Myocyte (in vitro differentiated cells): ENCODE measurements around the gene APBA1. TPM values are rescaled to one million over a fixed set of nuclear protein-coding genes. Genes with fewer than 3 reads are reported as not detected.
"Not testable (repeated sequence)": the region's sequence is repeated elsewhere in the genome, so short reads cannot be mapped to it uniquely, and the experiment has no call there.

ENCODE experiments used
- DNase-seq: peaks from one replicate; pipeline ENCODE4 v3.0.0-alpha.2; 2012; ENCODE audit warnings: low read depth
- total RNA-seq: library from RNA; depleted of rRNA; stranded (reverse); fragments of >200 nt; gene quantifications from 2 replicates; pipeline ENCODE4 v1.2.3, GENCODE V29; 2014

Gene APBA1
- total RNA-seq, 1 donor from 2014 or later: 4.0 TPM

- no peak for DNase-seq
These were observed 63.0 kb downstream of the APBA1 start for GRCh38 chr9:69609156-69609555.

- no peak for DNase-seq
These were observed 66.1 kb downstream of the APBA1 start for GRCh38 chr9:69606089-69606488.

GRCh38 chr9:69605406-69605805 is 66.8 kb downstream of the APBA1 start:
- peak; percentile 90 for DNase-seq

GRCh38 chr9:69604568-69605219 is 67.5 kb downstream of the APBA1 start:
- no peak for DNase-seq

- DNase-seq: no peak
These were observed 68.5 kb downstream of the APBA1 start for GRCh38 chr9:69603656-69604055.

GRCh38 chr9:69602773-69603172 is 69.4 kb downstream of the APBA1 start:
- DNase-seq: no peak

GRCh38 chr9:69601698-69602097 is 70.5 kb downstream of the APBA1 start:
- DNase-seq: no peak

GRCh38 chr9:69600314-69601047 is 71.7 kb downstream of the APBA1 start:
- no peak for DNase-seq

- DNase-seq: no peak
These were observed 72.8 kb downstream of the APBA1 start for GRCh38 chr9:69599232-69599971.

GRCh38 chr9:69596906-69597305 is 75.3 kb downstream of the APBA1 start:
- DNase-seq: not testable (repeated sequence)

GRCh38 chr9:69594180-69594579 is 78.0 kb downstream of the APBA1 start:
- DNase-seq: no peak

- DNase-seq: no peak
These were observed 78.4 kb downstream of the APBA1 start for GRCh38 chr9:69593756-69594155.

GRCh38 chr9:69593301-69593700 is 78.9 kb downstream of the APBA1 start:
- DNase-seq: no peak

GRCh38 chr9:69590266-69590665 is 81.9 kb downstream of the APBA1 start:
- DNase-seq: no peak

GRCh38 chr9:69589156-69589555 is 83.0 kb downstream of the APBA1 start:
- no peak for DNase-seq

- peak; percentile 46 for DNase-seq
These were observed 86.6 kb downstream of the APBA1 start for GRCh38 chr9:69585571-69585970.

- peak; percentile 27 for DNase-seq
These were observed 87.4 kb downstream of the APBA1 start for GRCh38 chr9:69584759-69585158.

GRCh38 chr9:69583645-69584234 is 88.4 kb downstream of the APBA1 start:
- no peak for DNase-seq

- DNase-seq: no peak
These were observed 89.5 kb downstream of the APBA1 start for GRCh38 chr9:69582544-69583297.

- DNase-seq: no peak
These were observed 90.2 kb downstream of the APBA1 start for GRCh38 chr9:69582018-69582417.

GRCh38 chr9:69580582-69581214 is 91.5 kb downstream of the APBA1 start:
- no peak for DNase-seq
